Measurements from ENCODE around the gene MAP1B.

MAP1B gene

DNA sequence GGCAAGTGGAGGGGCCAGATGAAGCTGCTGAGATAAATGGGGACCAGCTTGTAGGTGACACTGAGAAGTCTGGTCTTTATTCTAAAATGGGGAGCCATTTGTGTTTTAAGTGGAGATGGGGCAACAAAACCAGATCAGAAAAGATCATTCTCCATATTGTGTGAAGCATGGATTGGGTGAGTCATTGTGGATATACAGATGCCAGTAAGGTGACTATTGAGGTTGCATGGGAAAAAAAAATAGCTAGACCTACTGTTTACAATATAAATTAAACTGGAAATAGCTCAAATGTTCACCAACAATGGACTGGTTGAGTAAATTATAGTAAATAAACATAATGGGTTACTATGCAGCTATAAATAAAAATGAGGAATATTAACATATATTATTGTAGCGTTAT, 5.4 kb upstream of the MAP1B start:
- no peak for DNase-seq

DNA sequence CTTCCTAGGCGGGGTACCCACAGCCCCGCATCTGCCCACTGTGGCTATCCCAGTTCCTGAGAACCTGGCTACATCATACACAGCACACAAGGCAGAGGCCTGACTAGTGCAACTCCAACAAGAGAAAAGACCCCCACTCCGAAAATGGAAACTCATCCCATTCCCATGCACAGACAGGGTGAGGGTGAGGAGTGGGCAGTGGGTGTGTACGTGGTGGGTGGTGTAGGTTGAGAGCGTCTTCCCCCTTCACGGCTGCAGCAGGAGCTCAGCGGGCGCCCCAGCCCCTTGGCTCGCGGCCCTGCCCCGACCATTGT, 501 bp upstream of the MAP1B start:
- DNase-seq, result no peak

DNA sequence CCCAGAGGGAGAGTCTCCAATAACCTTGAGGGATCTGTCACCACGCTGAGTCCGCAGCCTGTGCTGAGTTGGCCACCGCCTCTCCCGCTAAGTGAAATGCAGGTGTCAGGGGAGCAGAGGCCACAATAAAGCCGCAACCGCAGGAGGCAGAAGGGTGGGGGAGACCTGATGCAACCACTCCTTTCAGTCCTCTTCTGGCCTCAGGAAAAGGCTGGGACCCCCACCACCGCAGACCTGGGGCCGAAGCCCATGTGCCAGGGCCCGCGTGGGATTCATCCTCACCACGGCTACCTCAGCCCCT, 576 bp downstream of the MAP1B start:
- DNase-seq, result peak in 1 of 2 donors; percentile 8

DNA sequence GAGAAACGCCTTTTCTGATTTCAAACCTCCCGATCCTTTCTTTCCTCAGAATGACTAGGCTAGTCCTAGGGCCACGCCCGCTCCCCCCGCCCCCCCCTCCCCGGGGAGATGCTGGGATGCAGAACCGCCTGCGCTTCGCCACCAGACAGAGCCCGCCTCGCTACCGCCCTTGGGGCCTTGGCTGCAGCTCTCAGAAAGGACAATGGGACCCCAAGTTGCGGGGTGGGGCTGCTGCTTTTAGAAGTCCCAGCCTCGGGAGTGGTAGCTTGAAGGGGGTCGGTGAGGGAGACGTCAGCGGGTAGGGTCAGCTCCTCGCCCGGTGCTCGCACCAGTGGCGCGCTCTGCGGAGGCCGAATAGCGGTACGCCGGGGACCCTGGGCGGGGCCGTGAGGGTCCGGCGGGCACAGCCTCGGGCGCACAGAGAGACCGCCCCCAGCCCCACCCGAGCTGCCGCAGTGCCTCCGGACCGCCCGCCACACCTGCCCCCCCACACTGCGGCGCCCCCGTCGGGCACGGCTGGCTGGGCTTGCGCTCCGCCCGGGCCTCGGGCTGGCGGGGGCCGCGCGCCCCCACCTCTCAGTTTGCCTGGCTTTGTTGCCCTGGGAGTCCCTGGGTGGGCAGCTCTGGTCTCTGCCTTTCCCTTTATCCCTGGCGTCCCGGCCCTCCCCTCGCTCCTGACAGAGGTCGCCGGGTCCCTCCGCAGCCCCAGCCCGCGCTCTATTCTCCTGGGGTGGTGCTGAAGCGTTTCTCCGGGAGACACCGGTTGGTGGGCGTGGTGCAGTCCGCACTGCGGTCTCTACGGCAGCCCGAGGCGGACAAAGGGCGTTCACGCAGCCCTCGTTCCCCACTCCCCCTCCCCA, 1.2 kb downstream of the MAP1B start:
- DNase-seq, result peak in 1 of 2 donors; percentile 43

DNA sequence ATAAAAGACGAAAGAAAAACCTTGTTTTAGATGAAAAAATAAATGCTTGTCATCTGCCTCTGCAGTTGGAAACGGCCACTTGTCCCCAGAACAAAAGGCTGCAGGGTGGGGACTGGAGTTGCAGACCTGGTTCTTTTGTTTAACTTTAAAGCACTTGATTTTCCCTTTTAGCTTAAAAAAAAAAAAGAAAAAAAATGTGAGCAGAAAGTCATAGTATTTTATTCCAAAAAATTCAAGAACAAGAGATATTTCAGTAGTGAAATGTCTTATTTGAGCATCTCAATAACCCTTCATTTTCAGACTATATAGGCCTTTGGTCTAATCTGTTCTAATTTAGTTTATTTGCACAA, 1.8 kb downstream of the MAP1B start:
- DNase-seq, result no peak

DNA sequence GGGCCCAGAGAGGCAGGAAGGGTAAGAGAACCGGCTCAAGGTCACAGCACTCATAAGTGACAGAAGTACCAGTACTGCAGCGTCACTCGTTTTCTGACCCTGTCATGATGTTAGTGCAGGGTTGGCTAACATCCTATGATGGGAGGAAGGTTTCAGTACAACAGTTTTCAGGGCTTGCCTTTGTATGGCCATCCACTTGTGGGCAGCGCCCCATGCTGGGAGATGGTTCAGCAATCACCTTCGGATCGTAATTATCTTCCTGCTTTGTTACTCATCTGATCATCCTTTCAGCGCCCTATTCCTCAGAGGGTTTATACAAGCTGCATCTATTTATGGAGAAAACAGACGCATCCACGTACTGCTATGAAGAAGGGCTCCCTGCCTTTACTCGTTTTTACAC, 2.4 kb downstream of the MAP1B start:
- no peak for DNase-seq

DNA sequence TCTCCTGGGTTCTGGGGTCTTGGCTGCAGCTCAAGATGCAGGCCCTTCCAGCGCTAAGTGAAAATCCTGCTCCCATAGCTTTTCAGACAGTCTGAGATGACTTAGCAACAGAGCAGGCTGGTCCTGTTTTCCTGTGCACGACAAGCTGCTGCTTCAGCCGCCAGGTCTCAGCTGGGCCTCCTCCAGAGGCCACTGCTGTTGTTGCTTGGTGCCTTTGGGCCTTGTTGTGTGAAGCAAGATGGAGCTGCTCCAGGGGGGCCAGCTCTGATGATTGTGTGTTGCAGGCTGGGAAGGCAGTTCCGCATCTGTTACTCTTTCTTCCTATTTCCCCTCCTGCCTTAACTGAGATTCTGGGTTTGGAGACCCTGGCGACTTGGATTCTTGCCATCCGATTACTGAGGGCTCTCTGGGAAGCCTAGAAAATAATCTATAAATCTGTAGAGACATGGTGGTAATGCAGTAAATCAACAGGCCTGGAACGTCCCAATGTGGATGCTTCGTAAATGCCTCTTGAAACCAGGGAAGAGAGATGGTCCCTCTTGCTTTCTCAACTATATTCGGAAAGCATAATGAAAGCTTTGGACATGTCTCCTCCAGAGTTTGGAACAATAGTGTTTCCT, 3.2 kb downstream of the MAP1B start:
- no peak for DNase-seq

DNA sequence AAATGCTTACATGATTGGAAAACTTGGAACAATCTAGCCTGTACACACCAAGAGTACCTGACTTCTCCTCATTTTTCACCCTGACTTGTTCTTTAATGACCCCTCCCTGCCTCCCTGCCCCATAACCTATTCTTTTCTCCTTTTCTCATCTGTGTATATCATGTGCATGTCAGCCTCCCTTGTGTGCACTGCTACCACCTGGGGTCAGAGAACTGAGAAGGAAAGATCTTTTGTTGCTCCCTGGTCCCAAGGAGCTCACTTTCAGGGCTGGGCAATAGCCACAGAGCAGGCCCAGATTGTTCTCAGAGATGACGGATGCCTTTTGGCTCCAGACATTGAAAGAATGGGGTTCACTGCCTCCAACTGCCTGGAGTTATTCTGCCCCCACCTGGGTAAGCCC, 5.1 kb downstream of the MAP1B start:
- no peak for DNase-seq

DNA sequence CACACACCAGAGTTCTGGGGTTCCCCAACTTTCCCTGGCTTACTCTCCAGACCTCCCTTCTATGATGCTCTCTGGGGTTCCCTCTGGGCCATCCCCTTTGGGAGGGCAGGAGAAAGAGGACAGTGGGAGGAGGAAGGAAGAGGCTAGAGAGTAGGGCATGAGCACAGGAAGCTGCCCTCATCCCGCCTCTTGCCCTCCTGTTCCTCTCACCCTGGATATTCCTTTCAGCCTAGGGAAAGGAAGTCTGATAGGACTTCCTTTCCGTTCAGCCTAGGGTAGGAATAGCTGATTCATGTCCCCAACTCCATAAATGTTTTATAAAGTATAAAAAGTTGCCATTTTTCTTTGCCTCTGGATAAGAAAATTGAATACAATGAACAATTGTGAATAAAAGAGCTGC, 7.4 kb downstream of the MAP1B start:
- no peak for DNase-seq

DNA sequence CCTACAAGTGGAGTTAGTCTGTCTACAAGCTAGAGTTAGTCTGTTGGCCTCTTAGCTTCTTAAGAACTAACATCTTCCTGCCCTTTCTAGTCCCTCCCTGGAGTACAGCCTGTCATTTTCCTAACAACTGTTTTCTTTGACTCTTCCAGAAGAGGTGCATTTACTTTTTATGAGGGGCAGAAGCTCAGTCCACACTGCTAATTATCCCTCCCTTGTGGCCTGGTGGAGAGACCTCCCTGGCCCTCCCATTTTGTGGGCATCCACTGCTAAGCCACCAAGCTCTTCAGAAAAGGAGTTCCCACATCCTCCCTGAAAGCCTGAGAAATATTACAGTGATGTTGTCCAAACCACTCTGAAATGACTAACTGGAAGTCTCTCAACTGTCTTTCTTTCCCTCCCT, 8.0 kb downstream of the MAP1B start:
- DNase-seq, result no peak

DNA sequence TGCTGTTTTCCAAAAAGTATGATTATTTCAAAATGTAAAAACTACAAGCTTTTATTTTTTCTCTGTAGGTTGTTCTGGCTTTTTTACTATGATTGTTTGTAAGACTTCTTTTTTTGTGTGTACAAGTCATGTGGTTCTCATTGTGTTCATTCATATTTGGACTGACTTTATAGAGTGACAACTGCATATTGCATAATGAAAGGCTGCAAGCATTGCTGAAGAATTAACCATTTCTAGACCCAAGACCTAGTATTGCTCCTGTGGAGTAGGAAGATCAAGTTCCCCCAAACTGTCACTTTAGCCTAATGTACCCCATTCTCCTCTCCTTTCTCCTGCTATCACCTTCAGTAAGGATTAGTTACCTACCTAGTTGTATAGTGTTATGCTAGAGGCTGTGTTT, 10.0 kb downstream of the MAP1B start:
- DNase-seq, result no peak

DNA sequence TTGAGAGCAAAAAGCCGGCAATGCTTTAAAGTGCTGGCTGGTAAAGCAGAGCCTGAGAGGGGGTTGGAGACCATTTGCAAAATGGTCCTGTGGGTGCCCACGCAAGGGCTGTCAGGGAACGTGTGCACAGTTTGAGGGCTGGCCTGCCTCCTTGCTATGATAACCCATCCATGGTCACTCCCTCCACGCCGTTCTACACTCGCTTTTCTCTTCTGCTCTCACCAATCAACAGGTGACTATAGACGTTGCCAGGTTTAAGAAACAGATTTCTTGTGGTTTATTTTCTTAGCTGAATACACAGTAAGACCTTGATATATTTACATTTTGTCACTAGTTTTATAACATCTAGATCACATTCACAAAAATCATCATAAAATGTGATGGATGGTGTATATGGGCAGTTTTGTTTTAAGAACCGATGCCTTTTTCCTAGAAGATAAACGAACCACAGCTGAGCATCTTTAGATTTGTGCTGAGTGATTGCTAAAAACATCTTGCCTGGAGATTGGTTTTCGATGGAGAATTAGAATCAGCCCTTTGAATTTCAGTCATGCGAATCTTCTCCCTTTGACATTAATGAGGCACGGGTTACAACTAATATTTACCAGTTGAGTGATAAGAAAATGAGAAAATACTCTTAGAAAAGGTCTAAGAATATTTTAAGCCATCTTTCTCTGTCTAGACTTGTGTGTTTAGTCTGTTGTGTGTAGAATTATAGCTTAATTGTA, 13.9 kb downstream of the MAP1B start:
- DNase-seq, result no peak

DNA sequence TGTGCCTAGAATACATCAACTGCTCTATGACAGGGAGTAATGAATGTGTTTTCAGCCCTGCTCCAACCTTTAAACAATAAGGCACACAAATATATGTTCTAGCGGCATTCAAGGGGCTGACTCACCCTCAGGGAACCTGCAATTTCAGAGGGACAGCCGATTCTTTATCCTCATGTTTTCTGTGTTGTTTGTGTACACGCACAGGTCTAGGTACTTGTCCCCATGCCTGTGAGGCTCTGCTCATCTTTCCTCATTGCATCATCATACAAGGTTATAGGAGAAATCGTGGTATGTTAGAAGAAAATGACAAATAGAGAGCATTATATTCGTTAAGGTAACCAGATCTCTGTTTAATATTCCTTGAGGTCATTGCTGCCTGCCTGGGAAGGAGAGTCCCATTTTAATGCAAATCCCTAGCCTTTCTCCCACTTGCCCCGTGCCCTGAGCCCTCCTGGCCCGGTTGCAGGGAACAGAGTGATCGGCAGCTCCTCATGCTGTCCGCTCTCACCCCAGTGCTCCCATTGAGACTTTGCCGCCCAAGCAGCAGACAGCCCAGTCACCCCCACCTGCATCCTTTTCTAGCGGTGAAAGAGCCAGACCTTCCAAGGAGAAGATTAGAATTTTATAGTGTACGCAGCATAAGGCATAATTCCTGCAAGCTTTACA, 14.6 kb downstream of the MAP1B start:
- DNase-seq, result no peak

DNA sequence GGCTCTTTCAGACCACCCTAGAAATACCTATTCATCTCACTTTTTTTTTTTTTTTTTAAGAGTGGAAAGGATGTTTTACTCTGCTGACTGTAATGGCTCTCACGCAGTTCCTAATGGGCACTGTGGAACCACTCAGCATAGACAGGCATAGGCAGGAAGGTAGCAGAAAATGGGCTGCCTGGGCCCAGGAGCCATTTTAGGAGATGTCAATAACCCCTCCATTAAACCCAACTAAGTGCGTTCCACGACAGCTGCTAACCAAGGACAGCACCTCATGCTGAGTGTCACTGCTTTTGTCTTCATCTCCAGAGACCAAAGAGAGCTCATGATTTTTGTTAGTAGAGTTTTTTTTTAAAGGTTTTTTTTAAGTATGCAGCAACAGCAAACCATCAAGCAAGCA, 15.3 kb downstream of the MAP1B start:
- no peak for DNase-seq

DNA sequence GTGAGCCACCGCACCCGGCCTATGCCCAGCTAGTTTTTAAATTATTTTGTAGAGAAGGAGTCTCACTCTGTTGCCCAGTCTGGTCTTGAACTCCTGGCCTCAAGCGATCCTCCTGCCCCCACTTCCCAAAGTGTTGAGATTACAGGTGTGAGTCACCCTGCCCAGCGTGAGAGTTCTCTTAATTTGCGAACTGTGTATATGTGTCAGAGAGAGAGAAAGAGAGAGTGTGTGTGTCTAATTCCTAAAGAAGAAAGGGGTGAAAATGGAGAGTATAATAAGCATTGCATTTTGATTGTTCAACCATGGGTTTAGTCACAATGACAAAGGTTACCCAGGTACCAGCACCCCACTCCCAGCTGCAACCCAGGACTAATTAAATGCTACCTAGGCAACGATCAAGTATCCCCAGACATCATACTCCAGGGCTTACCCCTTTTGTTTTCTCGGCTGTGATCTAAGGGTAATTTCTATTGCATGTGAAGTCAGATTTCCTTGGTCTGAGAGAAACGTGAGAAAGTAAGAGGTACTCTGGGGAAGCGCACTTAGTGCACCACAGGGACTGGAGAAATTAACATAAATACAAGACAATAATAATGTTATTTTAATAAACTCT, 16.6 kb downstream of the MAP1B start:
- DNase-seq, result no peak

DNA sequence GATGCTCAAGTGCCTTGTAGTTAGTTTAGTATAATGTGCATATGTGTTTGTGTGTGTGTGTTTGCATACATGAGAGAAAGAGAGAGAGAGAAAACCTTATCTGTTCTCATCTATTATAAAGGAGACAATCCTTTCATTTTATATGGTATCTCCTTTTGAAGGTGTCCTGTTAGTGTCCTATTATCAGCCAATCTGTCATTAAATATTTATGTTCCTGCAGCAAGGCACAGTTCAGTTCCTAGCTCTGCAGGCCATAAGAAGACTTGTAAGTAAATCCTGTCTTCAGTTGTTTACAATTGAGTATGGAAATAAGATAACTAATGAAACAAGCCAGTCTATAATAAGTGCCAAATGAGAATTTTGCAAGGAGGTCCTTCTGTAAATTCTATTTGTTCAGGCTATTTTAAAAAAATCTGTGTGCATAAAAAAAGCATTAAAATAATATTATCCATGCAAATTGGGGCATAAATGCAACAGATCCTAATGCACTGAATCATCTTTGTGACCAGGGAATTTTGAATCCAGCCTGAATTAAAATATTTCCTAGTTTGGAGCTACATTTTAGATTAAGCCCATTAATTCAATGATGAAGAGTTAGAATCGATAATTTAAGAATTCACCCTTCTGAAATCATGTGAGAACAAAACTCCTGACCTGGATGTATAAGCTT, 18.1 kb downstream of the MAP1B start:
- DNase-seq, result no peak

DNA sequence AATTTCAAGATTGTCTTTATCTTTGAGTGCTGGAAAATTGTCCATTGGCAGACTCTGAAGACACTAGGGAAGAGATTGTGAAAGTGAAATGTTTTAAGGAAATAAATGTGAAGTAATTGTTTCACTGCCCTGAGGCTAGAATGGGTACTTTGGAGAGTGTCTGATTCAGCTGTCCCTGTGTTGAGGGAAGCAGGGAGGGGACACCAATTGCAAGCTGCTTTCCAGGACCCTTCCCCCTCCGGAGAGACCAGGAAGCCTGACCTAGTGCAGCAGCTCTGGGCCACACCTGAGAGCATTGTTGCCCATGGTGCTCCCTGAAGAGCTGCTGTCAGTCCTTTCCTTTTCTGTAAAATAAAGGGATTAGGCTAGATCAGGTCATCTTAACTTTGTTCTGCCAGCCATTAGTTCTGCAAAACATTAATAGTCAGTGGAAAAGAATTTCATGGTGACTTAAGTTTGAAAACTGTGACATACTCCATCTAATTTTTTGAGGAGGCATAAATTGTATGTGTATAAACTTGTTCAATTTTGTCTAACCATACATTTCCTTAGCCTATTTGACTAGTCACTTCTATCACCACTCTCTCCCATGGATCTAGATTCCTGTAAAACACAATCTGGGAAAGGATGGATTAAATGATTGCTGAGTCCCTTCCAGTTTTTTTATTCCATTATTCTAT, 18.8 kb downstream of the MAP1B start:
- no peak for DNase-seq

DNA sequence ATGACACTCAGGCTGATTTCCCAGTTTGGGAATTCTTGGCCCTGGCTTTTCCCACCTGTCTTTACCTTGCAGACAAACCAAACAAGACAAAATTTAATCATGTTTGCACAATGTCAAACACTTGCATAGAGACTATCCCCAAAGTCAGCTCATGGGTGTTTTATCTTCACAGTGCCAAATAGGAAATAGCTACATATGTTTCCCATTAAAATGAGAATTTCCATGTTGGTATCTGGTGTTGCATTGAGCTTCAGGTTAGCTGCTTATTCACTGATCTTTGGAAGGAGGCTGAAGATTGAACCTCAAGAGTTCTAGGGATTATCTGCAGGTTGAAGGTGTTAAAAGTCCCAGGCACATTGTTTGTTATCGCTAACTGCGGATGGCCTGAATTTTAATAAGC, 19.5 kb downstream of the MAP1B start:
- DNase-seq, result no peak

DNA sequence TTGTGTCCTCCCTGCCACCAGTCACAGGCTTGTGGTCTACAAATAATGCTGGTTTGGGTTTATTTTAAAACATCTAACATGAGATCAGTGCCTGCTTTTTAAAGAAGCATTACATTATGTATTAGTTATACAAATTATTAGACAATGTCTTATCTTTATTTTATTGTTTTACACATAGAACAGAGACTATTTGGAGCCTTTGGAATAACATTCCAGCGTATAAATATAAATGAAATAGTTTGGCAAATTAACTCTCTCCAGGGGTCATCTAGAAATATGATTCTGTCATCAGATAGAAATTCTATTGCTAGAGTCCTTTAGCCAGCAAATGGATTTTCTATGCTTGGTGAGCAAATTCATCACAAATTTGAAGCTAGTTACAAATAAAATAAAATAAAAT, 22.4 kb downstream of the MAP1B start:
- DNase-seq, result no peak

DNA sequence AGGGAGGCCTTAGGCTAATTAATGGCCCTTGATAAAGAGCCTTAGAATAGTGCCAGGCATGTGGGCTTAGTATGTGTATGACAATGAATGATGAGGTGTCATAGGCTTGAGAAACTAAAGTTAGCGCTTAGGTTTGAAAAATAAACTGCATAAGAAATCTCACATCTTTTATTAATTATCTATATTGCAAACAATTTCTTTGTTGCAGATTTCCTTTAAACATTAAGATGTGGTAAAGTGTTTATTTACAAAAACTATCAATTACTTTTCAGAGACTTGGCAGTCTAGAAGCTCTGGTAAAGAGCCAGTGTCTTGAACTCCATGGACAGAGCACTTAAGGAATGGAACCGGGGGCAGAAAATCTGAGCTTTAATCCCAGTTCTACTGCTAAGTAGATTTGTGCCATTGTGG, 23.1 kb downstream of the MAP1B start:
- DNase-seq, result no peak

DNA sequence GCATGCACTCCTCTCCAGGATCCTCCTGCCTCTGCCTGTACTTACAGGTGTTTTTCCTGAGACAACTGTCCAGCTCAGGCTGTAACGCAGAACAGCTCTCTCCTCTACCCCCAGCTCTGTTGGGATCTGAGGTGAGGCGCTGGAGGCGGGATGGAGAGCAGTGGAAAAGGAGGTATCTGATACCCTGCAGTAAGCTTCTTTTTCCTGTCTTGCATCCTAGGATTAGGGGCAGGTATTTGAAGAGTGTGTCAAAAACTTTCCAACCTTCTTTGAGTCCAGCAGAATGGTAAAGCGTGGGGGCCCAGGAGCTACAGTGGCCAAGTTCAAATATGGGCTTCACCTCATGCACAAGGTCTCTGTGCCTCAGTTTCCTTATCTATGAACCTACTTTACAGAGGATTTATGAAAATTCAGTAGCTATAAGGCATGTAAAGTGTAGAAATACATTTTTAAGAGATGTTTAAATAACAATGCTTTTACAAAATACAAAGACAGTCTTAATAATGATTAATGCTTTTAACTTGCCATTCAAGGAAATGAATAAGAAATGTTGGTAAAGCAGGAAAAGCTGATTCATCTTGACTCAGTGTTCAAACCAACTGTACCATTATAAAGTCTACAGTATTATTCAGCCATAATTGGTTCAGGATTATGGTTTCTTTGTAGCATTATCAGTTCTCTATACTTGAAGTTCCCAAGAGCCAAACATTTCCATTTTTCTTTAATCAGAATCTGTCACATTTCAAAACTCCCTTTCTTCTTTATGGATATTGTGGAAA, 26.1 kb downstream of the MAP1B start:
- no peak for DNase-seq

All from stimulated activated CD4-positive, alpha-beta T cell treated with anti-CD3 and anti-CD28 coated beads, Interleukin-2, amount 100 ng/mL, for 24 hours (primary cell).